ENCODE measurements around the gene DPP6. TPM values are rescaled to one million over a fixed set of nuclear protein-coding genes. Genes with fewer than 3 reads are reported as not detected.

The DPP6 gene
- total RNA-seq, 1 donor from 2014 or later, result 0.48 TPM

DNA sequence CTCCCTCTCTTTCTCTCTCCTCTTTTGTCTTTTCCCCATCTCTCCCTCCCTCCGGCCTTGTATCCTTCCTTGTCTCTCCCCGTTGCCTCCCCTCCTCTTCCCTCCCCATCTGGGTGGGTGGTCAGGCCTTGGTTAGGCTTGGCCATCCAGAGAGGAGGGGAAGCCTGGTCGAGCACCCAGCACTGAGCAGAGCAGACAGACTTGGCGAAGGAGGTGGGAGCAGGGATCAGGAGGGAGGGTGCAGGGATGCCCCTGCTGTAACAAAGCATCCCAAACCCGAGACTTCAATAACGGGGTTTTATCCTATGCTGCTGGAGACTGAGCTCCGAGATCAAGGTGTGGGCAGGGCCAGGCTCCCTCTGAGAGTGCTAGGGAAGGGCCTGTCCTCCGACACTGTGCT, 853.4 kb downstream of the DPP6 start:
- Histone ChIP-seq H3K4me2 (ENCODE audit: low read length) (no peak overlapping the region), H3K9me3 (ENCODE audit: insufficient read depth, low read depth, low read length) (no peaks in the 10 kb centered on the region), H3K27ac (ENCODE audit: low read depth, low read length) (no peak overlapping the region), H2AFZ (ENCODE audit: low read depth, low read length) (no peak overlapping the region), H3K79me2 (ENCODE audit: insufficient read depth, low read length) (no peaks in the 10 kb centered on the region), H3K9ac (ENCODE audit: low read length) (no peak overlapping the region), H4K20me1 (ENCODE audit: insufficient read depth, low read length) (no peaks in the 10 kb centered on the region), H3K4me1 (ENCODE audit: insufficient read depth, low read length) (no peaks in the 10 kb centered on the region), H3K27me3 (ENCODE audit: insufficient read depth, low read length) (no peaks in the 10 kb centered on the region), H3K36me3 (ENCODE audit: insufficient read depth, low read length) (no peaks in the 10 kb centered on the region), H3K4me3 (ENCODE audit: insufficient read depth, low read depth, low read length) (no peak overlapping the region)
- Mint-ChIP-seq H3K9me3 (ENCODE audit: unreplicated experiment) (peaks cover 6% of the 10 kb centered on the region), H3K4me3 (ENCODE audit: unreplicated experiment) (no peak overlapping the region), H3K27me3 (ENCODE audit: low read depth, unreplicated experiment) (peaks cover 37% of the 10 kb centered on the region), H3K36me3 (ENCODE audit: low read depth, unreplicated experiment) (no peaks in the 10 kb centered on the region), H3K27ac (ENCODE audit: unreplicated experiment) (no peak overlapping the region), H3K4me1 (ENCODE audit: low read depth, unreplicated experiment) (peaks cover 1% of the 10 kb centered on the region)
- no peak for TF ChIP-seq EZH2 (IDR thresholded peaks at IDR 0.05; ENCODE audit: insufficient read depth, low read length)
- TF ChIP-seq, protein P1, sequence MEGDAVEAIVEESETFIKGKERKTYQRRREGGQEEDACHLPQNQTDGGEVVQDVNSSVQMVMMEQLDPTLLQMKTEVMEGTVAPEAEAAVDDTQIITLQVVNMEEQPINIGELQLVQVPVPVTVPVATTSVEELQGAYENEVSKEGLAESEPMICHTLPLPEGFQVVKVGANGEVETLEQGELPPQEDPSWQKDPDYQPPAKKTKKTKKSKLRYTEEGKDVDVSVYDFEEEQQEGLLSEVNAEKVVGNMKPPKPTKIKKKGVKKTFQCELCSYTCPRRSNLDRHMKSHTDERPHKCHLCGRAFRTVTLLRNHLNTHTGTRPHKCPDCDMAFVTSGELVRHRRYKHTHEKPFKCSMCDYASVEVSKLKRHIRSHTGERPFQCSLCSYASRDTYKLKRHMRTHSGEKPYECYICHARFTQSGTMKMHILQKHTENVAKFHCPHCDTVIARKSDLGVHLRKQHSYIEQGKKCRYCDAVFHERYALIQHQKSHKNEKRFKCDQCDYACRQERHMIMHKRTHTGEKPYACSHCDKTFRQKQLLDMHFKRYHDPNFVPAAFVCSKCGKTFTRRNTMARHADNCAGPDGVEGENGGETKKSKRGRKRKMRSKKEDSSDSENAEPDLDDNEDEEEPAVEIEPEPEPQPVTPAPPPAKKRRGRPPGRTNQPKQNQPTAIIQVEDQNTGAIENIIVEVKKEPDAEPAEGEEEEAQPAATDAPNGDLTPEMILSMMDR (IDR thresholded peaks at IDR 0.05; ENCODE audit: insufficient read depth, low read depth, low read length), result no peak
- DNase-seq (ENCODE audit: low read depth), result no peak
- FAIRE-seq, result no peak

DNA sequence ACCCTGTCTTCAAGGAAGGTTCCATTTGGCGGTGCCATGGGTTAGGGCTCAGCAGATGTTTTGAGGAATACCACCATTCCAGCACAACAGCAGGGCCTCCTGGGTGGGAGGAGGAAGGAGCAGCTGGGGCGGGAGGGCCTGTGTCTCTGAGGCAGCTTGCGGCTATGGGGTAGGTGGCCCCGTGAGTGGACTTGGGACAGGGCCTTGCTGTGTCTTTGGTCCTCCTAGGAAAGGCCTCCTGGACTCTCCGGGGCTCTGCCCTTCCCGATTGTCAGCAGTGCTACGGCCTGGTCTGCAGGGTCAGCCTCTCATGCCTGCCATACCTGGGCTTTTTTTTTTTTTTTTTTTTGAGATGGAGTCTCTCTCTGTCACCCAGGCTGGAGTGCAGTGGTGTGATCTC, 854.0 kb downstream of the DPP6 start:
- Mint-ChIP-seq H3K36me3 (ENCODE audit: low read depth, unreplicated experiment) (no peaks in the 10 kb centered on the region), H3K27ac (ENCODE audit: unreplicated experiment) (no peak overlapping the region), H3K27me3 (ENCODE audit: low read depth, unreplicated experiment) (peaks cover 36% of the 10 kb centered on the region), H3K9me3 (ENCODE audit: unreplicated experiment) (peaks cover 11% of the 10 kb centered on the region), H3K4me1 (ENCODE audit: low read depth, unreplicated experiment) (peaks cover 3% of the 10 kb centered on the region), H3K4me3 (ENCODE audit: unreplicated experiment) (no peak overlapping the region)
- H4K20me1 ChIP-seq (ENCODE audit: insufficient read depth, low read length), result no peaks in the 10 kb centered on the region
- FAIRE-seq (no peak), DNase-seq (ENCODE audit: low read depth) (no peak)
- H3K4me1 ChIP-seq (ENCODE audit: insufficient read depth, low read length), result no peaks in the 10 kb centered on the region
- H3K9ac ChIP-seq (ENCODE audit: low read length), result no peak overlapping the region
- peaks cover 3% of the 10 kb centered on the region for H3K9me3 ChIP-seq (ENCODE audit: insufficient read depth, low read depth, low read length)
- H3K27me3 ChIP-seq (ENCODE audit: insufficient read depth, low read length), result no peaks in the 10 kb centered on the region
- no peaks in the 10 kb centered on the region for H3K79me2 ChIP-seq (ENCODE audit: insufficient read depth, low read length)
- no peaks in the 10 kb centered on the region for H3K36me3 ChIP-seq (ENCODE audit: insufficient read depth, low read length)
- no peak for TF ChIP-seq EZH2 (IDR thresholded peaks at IDR 0.05; ENCODE audit: insufficient read depth, low read length)
- TF ChIP-seq, protein P1 (IDR thresholded peaks at IDR 0.05; ENCODE audit: insufficient read depth, low read depth, low read length), result no peak
- no peak overlapping the region for H2AFZ ChIP-seq (ENCODE audit: low read depth, low read length)
- H3K27ac ChIP-seq (ENCODE audit: low read depth, low read length), result no peak overlapping the region
- no peak overlapping the region for H3K4me3 ChIP-seq (ENCODE audit: insufficient read depth, low read depth, low read length)
- H3K4me2 ChIP-seq (ENCODE audit: low read length), result no peak overlapping the region

DNA sequence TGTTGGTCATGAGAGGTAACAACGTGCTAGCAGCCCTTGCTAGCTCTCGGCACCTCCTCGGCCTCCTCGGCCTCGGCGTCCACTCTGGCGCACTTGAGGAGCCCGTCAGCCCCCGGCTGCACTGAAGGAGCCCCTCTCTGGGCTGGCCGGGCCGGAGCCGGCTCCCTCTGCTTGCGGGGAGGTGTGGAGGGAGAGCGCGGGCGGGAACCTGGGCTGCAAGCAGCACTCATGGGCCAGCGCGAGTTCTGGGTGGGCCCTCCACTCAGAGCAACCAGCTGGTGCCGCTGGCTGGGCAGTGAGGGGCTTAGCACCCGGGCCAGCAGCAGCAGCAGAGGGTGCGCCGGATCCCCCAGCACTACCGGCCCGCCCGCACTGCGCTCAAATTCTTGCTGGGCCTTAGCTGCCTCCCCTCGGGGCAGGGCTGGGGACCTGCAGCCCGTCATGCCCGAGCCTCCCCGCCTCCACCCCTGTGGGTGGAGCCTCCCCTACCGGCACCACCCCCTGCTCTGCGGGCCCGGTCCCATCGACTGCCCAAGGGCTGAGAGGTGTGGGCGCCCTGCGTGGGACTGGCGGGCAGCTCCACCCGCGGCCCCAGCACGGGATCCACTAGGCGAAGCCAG, 854.6 kb downstream of the DPP6 start:
- Mint-ChIP-seq H3K9me3 (ENCODE audit: unreplicated experiment) (peaks cover 11% of the 10 kb centered on the region), H3K4me3 (ENCODE audit: unreplicated experiment) (no peak overlapping the region), H3K36me3 (ENCODE audit: low read depth, unreplicated experiment) (no peaks in the 10 kb centered on the region), H3K27me3 (ENCODE audit: low read depth, unreplicated experiment) (peaks cover 32% of the 10 kb centered on the region), H3K27ac (ENCODE audit: unreplicated experiment) (no peak overlapping the region), H3K4me1 (ENCODE audit: low read depth, unreplicated experiment) (peaks cover 3% of the 10 kb centered on the region)
- no peak overlapping the region for H3K4me2 ChIP-seq (ENCODE audit: low read length)
- H3K27me3 ChIP-seq (ENCODE audit: insufficient read depth, low read length), result no peaks in the 10 kb centered on the region
- FAIRE-seq, result no peak
- H3K9ac ChIP-seq (ENCODE audit: low read length), result no peak overlapping the region
- H3K9me3 ChIP-seq (ENCODE audit: insufficient read depth, low read depth, low read length), result peaks cover 3% of the 10 kb centered on the region
- TF ChIP-seq, protein P1 (IDR thresholded peaks at IDR 0.05; ENCODE audit: insufficient read depth, low read depth, low read length), result no peak
- TF ChIP-seq EZH2 (IDR thresholded peaks at IDR 0.05; ENCODE audit: insufficient read depth, low read length), result no peak
- H3K27ac ChIP-seq (ENCODE audit: low read depth, low read length), result no peak overlapping the region
- H3K79me2 ChIP-seq (ENCODE audit: insufficient read depth, low read length), result no peaks in the 10 kb centered on the region
- no peak overlapping the region for H2AFZ ChIP-seq (ENCODE audit: low read depth, low read length)
- no peaks in the 10 kb centered on the region for H4K20me1 ChIP-seq (ENCODE audit: insufficient read depth, low read length)
- no peaks in the 10 kb centered on the region for H3K4me1 ChIP-seq (ENCODE audit: insufficient read depth, low read length)
- H3K4me3 ChIP-seq (ENCODE audit: insufficient read depth, low read depth, low read length), result no peak overlapping the region
- DNase-seq (ENCODE audit: low read depth), result no peak
- no peaks in the 10 kb centered on the region for H3K36me3 ChIP-seq (ENCODE audit: insufficient read depth, low read length)
